ENCODE results near the gene ATXN7L1. TPM values are rescaled to one million over a fixed set of nuclear protein-coding genes. Genes with fewer than 3 reads are reported as not detected.
A peak's percentile ranks its signal among the peaks of the same experiment; 100 is the strongest.

The ATXN7L1 gene
- total and polyA plus RNA-seq, 2 of the 8 experiments (the other 6 are each of a cell fraction or from before 2014, with no cell fraction given) = 14.3 to 34.0 TPM

DNA sequence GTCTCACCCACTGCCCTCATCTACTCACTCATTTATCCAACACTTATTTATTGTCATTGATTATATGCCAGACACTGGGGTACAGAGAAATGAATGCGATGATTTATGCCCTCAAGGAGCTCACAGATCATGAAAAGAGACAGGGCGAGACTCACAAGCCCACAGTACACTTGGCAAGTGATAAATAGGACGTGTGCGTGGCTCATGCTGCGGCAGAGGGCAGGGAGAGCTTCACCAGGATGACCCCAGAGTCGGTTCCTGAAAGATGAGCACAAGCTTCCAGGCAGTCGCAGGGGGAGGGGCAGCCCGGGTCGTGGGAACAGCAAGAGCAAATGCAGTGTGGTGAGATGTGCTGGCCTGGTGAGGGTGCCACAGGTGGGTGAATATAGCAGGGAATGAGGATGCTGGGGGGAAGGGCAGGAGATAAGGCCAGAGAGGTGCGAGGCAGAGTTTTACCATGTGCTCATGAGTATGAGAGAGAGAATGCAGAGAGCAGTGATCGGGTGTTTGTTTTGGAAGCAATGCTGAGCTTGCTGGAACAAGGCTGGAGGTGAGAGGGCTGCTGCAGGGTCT, 70.9 kb downstream of the ATXN7L1 start:
- H3K27ac ChIP-seq (ENCODE audit: low read depth, low read length) = no peak overlapping the region
- WGBS, 2 experiments (ENCODE audit: extremely low coverage in 1 of 2, insufficient coverage in 1 of 2, insufficient read length in 1 of 2, insufficient replicate concordance in 2 of 2, low coverage in 1 of 2, low lambda C conversion rate in 2 of 2, missing lambda C conversion rate in 1 of 2) = 62% methylated on average over 11 of the region's 11 CpGs; no CpG with 5 or more reads in 1 of the 2 experiments
- FAIRE-seq (no peak), DNase-seq (ENCODE audit: low read depth in 1 of 2, low spot score in 2 of 2) (peak in 1 of 2 experiments; percentile 69)
- no peaks in the 10 kb centered on the region for H3K23me2 ChIP-seq (ENCODE audit: low read depth, low read length)
- no peak overlapping the region for H3K14ac ChIP-seq (ENCODE audit: insufficient read length)
- ChIA-PET POLR2A (ENCODE audit: partially characterized antibody) (interaction anchor here (1.0 to 1.1 kb wide), 3 partner anchors 9 to 41 kb away, joined by 3 to 4 read pairs (median 3); no protein-coding TSS in a partner anchor), CTCF (ENCODE audit: partially characterized antibody) (interaction anchor here (0.5 to 5.5 kb wide), 22 partner anchors 9 to 364 kb away, joined by 3 to 39 read pairs (median 4); no protein-coding TSS in a partner anchor)
- H3K4me3 ChIP-seq (ENCODE audit: extremely low read depth in 1 of 4, insufficient read depth in 2 of 4, low read depth in 3 of 4, low read length in 4 of 4) = no peak overlapping the region
- no peak overlapping the region for H4K5ac ChIP-seq (ENCODE audit: insufficient read length, low read depth, low read length)
- H2BK15ac ChIP-seq (ENCODE audit: low read length) = peak overlapping the region; percentile 65; the same call in 1 of the 2 replicates
- H3K56ac ChIP-seq (replicated peaks; ENCODE audit: insufficient read length, low read depth, low read length) = no peak overlapping the region
- H4K20me1 ChIP-seq (replicated peaks in 1 of 2; ENCODE audit: control insufficient read depth in 1 of 2, insufficient read depth in 2 of 2, low read length in 2 of 2) = peaks cover 9% of the 10 kb centered on the region in 2 experiments
- H3K9me3 ChIP-seq (ENCODE audit: insufficient read depth in 2 of 2, low read depth in 1 of 2, low read length in 1 of 2) = no peaks in the 10 kb centered on the region
- H2BK12ac ChIP-seq (ENCODE audit: low read depth, low read length) = no peak overlapping the region
- no peak overlapping the region for H4K91ac ChIP-seq (replicated peaks; ENCODE audit: insufficient read length, low read length)
- H3K23ac ChIP-seq (ENCODE audit: insufficient read length) = no peak overlapping the region
- H3K27me3 ChIP-seq (replicated peaks in 1 of 4; ENCODE audit: control insufficient read depth in 3 of 4, extremely low read depth in 1 of 4, insufficient read depth in 3 of 4, low read length in 3 of 4) = no peaks in the 10 kb centered on the region
- no peaks in the 10 kb centered on the region; a peak in 1 of 4 replicates for H3K79me2 ChIP-seq (ENCODE audit: control insufficient read depth in 1 of 2, insufficient read depth in 2 of 2, low read length in 2 of 2)
- no peaks in the 10 kb centered on the region; a peak in 1 of 8 replicates for H3K36me3 ChIP-seq (ENCODE audit: control insufficient read depth in 2 of 4, insufficient read depth in 4 of 4, low read length in 3 of 4)
- peak overlapping the region; percentile 84 for H2AK5ac ChIP-seq (ENCODE audit: low read depth, low read length)
- no peak overlapping the region for H4K8ac ChIP-seq (ENCODE audit: extremely low read depth, insufficient read depth, low read length)
- H3K4me1 ChIP-seq (replicated peaks in 1 of 4; ENCODE audit: control insufficient read depth in 3 of 4, insufficient read depth in 4 of 4, low read length in 3 of 4) = peaks cover 6 to 18% (median 12%) of the 10 kb centered on the region in 4 experiments; a peak in 6 of 7 replicates
- no peak overlapping the region for H3K9ac ChIP-seq (replicated peaks in 1 of 4; ENCODE audit: extremely low read depth in 1 of 4, low read depth in 3 of 4, low read length in 3 of 4)
- no peaks in the 10 kb centered on the region; the same call in 1 of the 2 replicates for H3K79me1 ChIP-seq (ENCODE audit: low read depth, low read length)
- 0 out of 2 replicates have a peak overlapping the region, but pooled peaks have one; percentile 64 for H2BK20ac ChIP-seq (ENCODE audit: low read length)
- H3K4me2 ChIP-seq (ENCODE audit: insufficient read depth in 1 of 2, low read depth in 2 of 2, low read length in 2 of 2) = peak overlapping the region in 1 of 2 experiments; percentile 6; a peak in 2 of 4 replicates
- no peak overlapping the region for H2AFZ ChIP-seq (ENCODE audit: low read length)
- H3K4ac ChIP-seq (replicated peaks; ENCODE audit: insufficient read length, low read depth, low read length) = no peak overlapping the region
- H3K18ac ChIP-seq (ENCODE audit: extremely low read depth, low read length) = 0 out of 2 replicates have a peak overlapping the region, but pooled peaks have one; percentile 21
- H2BK120ac ChIP-seq (replicated peaks; ENCODE audit: low read depth, low read length) = no peak overlapping the region
- no peak overlapping the region; the same call in 1 of the 2 replicates for H2BK5ac ChIP-seq (ENCODE audit: low read depth, low read length)
- TF ChIP-seq SP2 (IDR thresholded peaks at IDR 0.05; ENCODE audit: low read length) (no peak), SRF (IDR thresholded peaks at IDR 0.05; ENCODE audit: low read depth, low read length) (no peak), JUND (IDR thresholded peaks at IDR 0.05; ENCODE audit: low read length) (no peak), RAD21 (IDR thresholded peaks at IDR 0.05 in 1 of 2, conservative IDR thresholded peaks at IDR 0.05 in 1 of 2; ENCODE audit: low read depth in 2 of 2, low read length in 2 of 2) (peak in 1 of 2 experiments; percentile 46; a peak in 3 of 4 replicates), TCF12 (IDR thresholded peaks at IDR 0.05; ENCODE audit: low read depth, low read length) (no peak)
- TF ChIP-seq, protein P1, sequence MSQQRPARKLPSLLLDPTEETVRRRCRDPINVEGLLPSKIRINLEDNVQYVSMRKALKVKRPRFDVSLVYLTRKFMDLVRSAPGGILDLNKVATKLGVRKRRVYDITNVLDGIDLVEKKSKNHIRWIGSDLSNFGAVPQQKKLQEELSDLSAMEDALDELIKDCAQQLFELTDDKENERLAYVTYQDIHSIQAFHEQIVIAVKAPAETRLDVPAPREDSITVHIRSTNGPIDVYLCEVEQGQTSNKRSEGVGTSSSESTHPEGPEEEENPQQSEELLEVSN (IDR thresholded peaks at IDR 0.05) = peak; percentile 79
- TF ChIP-seq, protein P2, sequence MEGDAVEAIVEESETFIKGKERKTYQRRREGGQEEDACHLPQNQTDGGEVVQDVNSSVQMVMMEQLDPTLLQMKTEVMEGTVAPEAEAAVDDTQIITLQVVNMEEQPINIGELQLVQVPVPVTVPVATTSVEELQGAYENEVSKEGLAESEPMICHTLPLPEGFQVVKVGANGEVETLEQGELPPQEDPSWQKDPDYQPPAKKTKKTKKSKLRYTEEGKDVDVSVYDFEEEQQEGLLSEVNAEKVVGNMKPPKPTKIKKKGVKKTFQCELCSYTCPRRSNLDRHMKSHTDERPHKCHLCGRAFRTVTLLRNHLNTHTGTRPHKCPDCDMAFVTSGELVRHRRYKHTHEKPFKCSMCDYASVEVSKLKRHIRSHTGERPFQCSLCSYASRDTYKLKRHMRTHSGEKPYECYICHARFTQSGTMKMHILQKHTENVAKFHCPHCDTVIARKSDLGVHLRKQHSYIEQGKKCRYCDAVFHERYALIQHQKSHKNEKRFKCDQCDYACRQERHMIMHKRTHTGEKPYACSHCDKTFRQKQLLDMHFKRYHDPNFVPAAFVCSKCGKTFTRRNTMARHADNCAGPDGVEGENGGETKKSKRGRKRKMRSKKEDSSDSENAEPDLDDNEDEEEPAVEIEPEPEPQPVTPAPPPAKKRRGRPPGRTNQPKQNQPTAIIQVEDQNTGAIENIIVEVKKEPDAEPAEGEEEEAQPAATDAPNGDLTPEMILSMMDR (IDR thresholded peaks at IDR 0.05; ENCODE audit: control extremely low read depth in 1 of 3, insufficient read depth in 1 of 3, low read depth in 1 of 3, low read length in 3 of 3) = peak in 2 of 3 experiments; percentile 16 to 29; a peak in 2 of 4 replicates
- TF ChIP-seq, protein P3, sequence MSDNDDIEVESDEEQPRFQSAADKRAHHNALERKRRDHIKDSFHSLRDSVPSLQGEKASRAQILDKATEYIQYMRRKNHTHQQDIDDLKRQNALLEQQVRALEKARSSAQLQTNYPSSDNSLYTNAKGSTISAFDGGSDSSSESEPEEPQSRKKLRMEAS (IDR thresholded peaks at IDR 0.05) = peak; percentile 89

Data from H1 (cell line).